ENCODE measurements around the gene HDDC3.
A peak's percentile ranks its signal among the peaks of the same experiment; 100 is the strongest.
"Not testable (repeated sequence)": the region's sequence is repeated elsewhere in the genome, so short reads cannot be mapped to it uniquely, and the experiment has no call there.

HDDC3 gene

DNA sequence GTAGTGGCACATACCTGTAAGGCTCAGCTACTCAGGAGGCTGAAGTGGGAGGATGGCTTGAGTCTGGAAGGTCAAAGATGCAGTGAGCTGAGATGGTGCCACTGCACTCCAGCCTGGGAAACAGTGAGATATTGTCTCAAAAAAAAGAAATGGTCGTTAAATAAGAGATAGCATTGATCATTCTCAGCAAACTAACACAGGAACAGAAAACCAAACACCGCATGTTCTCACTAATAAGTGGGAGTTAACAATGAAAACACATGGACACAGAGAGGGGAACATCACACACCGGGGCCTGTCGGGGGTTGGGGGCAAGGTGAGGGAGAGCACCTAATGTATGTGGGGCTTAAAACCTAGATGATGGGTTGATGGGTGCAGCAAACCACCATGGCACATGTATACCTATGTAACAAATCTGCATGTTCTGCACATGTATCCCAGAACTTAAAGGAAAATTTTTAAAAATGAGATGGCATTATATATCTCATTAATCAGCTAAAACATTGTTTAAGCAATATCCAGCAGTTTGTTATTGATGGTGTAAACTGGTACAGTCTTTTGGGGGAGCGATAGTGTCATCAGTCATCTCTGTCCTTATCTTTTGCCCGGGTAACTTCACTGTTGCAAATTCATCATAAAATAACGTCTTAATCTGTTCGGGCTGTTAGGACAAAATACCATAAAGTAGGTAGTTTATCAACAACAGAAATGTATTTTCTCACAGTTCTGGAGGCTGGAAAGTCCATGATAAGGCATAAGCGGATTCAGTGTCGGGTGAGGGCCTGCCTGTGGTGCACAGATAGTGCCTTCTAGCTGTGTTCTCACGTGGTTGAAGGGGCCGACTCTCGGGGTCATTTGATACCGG is 30.9 kb downstream of the HDDC3 start:
- peak overlapping the region; percentile 85 for H3K4me3 Mint-ChIP-seq
- no peaks in the 10 kb centered on the region for H3K9me3 Mint-ChIP-seq
- DNase-seq (no peak), ATAC-seq (no peak)
- H3K36me3 Mint-ChIP-seq (ENCODE audit: low read depth) = peaks cover 15% of the 10 kb centered on the region
- H3K4me1 Mint-ChIP-seq = peaks cover 31% of the 10 kb centered on the region
- H3K27me3 Mint-ChIP-seq = no peaks in the 10 kb centered on the region
- peak overlapping the region; percentile 91 for H3K27ac Mint-ChIP-seq

DNA sequence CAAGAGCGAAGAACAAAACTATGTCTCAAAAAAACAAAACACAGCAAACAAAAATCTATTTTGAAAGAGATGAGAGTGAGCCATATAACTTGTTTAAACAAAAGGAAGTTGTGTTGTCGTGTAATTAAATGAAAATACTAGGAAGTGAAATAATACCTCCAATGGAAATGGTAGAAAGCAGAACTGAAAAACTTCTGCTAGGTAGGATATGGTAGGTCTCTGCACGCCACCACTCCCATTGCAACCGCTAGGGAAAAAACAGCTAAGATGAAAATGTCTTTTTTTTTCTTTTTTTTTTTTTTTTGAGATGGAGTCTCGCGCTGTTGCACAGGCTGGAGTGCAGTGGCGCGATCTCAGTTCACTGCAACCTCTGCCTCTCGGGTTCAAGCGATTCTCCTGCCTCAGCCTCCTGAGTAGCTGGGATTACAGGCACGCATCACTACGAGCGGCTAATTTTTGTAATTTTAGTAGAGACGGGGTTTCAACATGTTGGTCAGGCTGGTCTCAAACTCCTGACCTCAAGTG is 35.2 kb downstream of the HDDC3 start:
- not testable (repeated sequence) for H3K9me3 Mint-ChIP-seq; H3K4me3 Mint-ChIP-seq; H3K36me3 Mint-ChIP-seq (ENCODE audit: low read depth); DNase-seq; ATAC-seq; H3K27ac Mint-ChIP-seq; H3K27me3 Mint-ChIP-seq
- H3K4me1 Mint-ChIP-seq = peaks cover 17% of the 10 kb centered on the region

DNA sequence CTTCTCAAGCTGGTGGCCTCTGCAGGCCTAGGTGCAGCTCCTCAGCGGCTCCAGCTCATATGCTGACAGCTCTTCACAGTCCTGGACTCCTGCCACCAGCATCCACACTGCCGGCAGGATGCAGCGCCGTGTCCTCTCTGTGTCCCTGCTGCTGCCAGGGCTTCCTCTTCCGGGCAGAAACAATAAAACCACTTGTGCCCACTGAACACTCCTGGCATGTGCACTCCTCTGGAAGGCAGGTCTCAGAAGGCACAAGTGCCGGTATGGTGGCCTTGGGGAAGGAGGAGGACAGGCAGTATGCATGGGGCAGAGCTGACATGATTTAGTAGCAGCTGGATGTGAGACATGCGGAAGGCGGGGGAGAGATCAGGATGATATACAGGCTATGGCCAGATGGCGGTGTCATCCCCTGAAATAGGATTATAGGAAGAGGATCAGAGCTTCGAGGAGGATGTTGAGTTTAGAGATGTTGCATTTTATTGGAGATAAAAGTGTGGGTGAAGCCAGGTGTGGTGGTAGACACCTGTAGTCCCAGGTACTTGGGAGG is 36.7 kb downstream of the HDDC3 start:
- Mint-ChIP-seq H3K27me3 (no peaks in the 10 kb centered on the region), H3K27ac (no peak overlapping the region), H3K4me3 (no peak overlapping the region), H3K36me3 (ENCODE audit: low read depth) (peaks cover 4% of the 10 kb centered on the region), H3K4me1 (peaks cover 5% of the 10 kb centered on the region), H3K9me3 (no peaks in the 10 kb centered on the region)
- ATAC-seq (no peak), DNase-seq (no peak)

DNA sequence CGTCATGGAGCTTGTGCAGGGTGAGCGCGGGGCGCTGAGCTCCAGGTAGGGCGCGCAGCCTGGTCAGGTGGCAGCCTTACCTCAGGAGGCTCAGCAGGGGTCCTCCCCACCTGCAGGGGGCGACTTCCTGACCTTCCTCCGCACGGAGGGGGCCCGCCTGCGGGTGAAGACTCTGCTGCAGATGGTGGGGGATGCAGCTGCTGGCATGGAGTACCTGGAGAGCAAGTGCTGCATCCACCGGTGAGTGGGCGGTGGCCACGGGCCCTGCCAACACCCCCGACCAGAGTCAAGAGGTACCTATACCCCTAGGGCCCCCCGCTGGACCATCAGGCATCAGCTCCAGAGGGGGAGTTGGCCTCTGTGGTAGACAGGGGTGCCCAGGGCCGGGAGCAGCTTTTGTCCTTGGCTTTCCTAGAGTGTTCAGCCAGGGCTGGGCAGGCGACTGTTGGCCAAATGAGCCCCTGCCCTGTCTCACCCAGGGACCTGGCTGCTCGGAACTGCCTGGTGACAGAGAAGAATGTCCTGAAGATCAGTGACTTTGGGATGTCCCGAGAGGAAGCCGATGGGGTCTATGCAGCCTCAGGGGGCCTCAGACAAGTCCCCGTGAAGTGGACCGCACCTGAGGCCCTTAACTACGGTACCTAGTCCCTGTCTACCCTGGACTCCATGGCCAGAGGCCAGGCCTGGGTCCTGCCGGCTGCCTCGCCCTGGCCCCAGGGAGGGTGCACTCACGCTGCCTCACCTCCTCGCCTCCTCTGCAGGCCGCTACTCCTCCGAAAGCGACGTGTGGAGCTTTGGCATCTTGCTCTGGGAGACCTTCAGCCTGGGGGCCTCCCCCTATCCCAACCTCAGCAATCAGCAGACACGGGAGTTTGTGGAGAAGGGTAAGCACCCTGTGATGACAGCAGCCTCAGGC is 38.9 kb downstream of the HDDC3 start:
- Mint-ChIP-seq H3K36me3 (ENCODE audit: low read depth) (peaks cover 4% of the 10 kb centered on the region), H3K27me3 (no peaks in the 10 kb centered on the region), H3K9me3 (no peaks in the 10 kb centered on the region), H3K27ac (no peak overlapping the region), H3K4me1 (no peaks in the 10 kb centered on the region), H3K4me3 (no peak overlapping the region)
- DNase-seq (peak; percentile 46), ATAC-seq (peak; percentile 73)

DNA sequence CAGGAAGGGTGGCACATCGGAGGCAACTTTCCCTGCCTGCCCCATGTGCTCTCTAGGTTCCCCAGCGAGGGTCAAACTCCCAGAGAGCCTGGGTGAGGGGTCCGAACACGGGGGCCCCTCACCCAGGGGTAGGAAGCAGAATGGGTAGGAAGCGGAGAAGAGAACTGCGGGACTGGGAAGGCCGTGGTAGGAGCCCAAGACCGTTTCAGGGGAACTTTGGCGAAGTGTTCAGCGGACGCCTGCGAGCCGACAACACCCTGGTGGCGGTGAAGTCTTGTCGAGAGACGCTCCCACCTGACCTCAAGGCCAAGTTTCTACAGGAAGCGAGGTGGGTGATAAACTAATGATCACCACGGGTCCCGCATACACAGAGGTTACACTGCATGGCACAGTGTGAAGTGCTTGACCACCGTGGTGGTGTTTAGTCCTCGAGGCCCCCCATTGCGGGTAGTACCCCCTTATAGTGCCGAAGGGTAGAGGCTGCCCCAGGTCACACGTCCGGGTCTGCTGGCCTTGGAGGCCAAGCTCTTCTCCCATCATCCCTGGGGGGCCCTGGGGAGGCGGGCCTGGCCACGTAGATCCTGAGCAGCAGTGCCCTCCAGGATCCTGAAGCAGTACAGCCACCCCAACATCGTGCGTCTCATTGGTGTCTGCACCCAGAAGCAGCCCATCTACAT is 39.7 kb downstream of the HDDC3 start:
- Mint-ChIP-seq H3K9me3 (no peaks in the 10 kb centered on the region), H3K27me3 (peaks cover 1% of the 10 kb centered on the region), H3K36me3 (ENCODE audit: low read depth) (peaks cover 4% of the 10 kb centered on the region), H3K27ac (no peak overlapping the region), H3K4me3 (no peak overlapping the region), H3K4me1 (no peaks in the 10 kb centered on the region)
- DNase-seq = no peak
- no peak for ATAC-seq

DNA sequence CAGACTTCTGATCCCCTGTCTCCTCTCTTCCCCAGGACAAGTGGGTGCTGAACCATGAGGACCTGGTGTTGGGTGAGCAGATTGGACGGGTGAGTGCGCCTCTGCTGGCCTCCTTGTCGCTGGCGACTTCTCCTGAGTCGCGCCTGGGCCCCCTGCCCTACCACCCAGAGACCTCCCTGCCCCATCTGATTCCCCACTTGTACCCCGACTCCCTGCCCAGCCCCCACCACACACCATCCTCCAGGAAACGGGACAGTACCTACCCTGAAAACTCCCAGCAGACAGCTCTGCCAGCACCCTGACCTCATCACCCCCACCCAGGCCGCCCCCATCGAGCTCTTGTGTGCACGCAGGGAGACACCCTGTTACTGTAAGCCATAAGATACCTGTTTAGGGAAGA is 40.3 kb downstream of the HDDC3 start:
- Mint-ChIP-seq H3K9me3 (no peaks in the 10 kb centered on the region), H3K4me1 (no peaks in the 10 kb centered on the region), H3K4me3 (no peak overlapping the region), H3K27ac (no peak overlapping the region), H3K27me3 (peaks cover 1% of the 10 kb centered on the region), H3K36me3 (ENCODE audit: low read depth) (peaks cover 4% of the 10 kb centered on the region)
- ATAC-seq = no peak
- DNase-seq = no peak

DNA sequence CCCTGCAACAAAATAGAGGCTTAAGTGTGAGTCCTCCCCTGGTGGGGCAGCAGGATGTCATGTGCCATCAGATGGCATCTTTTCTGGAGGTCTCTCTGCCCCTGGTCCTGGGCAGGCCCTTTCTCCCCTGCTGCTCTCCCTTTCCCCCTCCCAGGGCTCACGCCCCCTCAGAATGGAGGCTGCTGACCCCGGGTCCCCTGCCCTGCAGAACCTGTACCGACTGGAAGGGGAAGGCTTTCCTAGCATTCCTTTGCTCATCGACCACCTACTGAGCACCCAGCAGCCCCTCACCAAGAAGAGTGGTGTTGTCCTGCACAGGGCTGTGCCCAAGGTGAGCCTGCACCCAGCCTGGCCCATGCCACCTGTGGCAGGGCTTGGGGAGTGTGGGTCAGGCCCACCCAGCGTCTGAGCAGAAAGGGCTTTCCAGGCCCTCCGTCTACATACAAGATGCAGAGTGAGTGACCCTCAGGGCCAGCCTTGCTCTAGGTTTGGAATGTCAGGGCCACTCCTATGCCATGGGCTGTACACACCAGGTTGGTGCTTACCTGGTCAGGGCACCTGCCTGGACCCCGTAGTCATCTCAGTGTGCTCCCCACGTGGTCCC is 40.9 kb downstream of the HDDC3 start:
- Mint-ChIP-seq H3K27me3 (peaks cover 1% of the 10 kb centered on the region), H3K4me1 (no peaks in the 10 kb centered on the region), H3K4me3 (no peak overlapping the region), H3K36me3 (ENCODE audit: low read depth) (peaks cover 4% of the 10 kb centered on the region), H3K9me3 (no peaks in the 10 kb centered on the region), H3K27ac (no peak overlapping the region)
- DNase-seq (no peak), ATAC-seq (no peak)

DNA sequence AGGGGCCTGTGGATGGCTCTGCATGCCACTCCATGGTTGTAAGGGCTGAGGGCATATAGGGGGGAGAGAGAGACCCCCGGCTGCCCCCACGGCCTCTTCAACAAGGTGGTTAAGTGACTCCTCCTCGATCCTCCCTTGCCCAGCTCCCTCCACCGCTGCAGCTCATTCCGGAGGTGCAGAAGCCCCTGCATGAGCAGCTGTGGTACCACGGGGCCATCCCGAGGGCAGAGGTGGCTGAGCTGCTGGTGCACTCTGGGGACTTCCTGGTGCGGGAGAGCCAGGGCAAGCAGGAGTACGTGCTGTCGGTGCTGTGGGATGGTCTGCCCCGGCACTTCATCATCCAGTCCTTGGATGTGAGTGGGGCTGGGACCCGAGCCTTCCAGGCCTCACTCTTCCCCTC is 41.5 kb downstream of the HDDC3 start:
- Mint-ChIP-seq H3K36me3 (ENCODE audit: low read depth) (peaks cover 4% of the 10 kb centered on the region), H3K4me3 (no peak overlapping the region), H3K4me1 (peaks cover 5% of the 10 kb centered on the region), H3K27me3 (peaks cover 1% of the 10 kb centered on the region), H3K9me3 (no peaks in the 10 kb centered on the region), H3K27ac (no peak overlapping the region)
- DNase-seq (no peak), ATAC-seq (no peak)

DNA sequence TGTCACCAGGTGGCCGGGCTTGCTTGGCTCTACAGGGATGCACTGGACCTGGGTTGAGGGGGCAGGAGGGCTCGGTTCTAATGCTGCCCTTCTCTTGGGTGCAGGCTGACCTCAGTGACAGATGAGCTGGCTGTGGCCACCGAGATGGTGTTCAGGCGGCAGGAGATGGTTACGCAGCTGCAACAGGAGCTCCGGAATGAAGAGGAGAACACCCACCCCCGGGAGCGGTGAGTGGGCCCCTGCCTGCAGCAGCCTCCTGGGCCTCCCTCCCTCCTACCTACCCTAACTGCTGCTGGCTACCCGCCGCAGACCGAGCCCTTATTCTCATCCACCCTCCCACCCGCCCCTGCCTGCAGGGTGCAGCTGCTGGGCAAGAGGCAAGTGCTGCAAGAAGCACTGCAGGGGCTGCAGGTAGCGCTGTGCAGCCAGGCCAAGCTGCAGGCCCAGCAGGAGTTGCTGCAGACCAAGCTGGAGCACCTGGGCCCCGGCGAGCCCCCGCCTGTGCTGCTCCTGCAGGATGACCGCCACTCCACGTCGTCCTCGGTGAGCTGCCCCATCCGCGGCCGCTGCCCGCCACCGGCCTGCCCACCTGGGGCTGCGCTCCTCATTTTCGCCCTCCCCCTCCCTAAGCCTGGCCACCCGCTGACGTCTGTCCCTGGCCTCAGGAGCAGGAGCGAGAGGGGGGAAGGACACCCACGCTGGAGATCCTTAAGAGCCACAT is 42.5 kb downstream of the HDDC3 start:
- DNase-seq (no peak), ATAC-seq (no peak)
- no peak overlapping the region for H3K4me3 Mint-ChIP-seq
- H3K27me3 Mint-ChIP-seq = peaks cover 3% of the 10 kb centered on the region
- no peak overlapping the region for H3K27ac Mint-ChIP-seq
- H3K9me3 Mint-ChIP-seq = no peaks in the 10 kb centered on the region
- H3K36me3 Mint-ChIP-seq (ENCODE audit: low read depth) = peaks cover 2% of the 10 kb centered on the region
- peaks cover 13% of the 10 kb centered on the region for H3K4me1 Mint-ChIP-seq

DNA sequence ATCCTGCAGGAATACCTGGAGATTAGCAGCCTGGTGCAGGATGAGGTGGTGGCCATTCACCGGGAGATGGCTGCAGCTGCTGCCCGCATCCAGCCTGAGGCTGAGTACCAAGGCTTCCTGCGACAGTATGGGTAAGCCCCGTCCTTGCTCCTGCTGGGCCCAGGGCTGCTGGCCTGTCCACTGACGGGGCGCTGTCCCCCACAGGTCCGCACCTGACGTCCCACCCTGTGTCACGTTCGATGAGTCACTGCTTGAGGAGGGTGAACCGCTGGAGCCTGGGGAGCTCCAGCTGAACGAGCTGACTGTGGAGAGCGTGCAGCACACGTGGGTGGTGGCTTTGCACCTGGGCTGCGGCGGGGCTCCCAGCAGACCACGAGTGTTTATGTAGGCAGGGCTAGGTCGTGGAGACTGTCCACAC is 43.0 kb downstream of the HDDC3 start:
- Mint-ChIP-seq H3K4me3 (no peak overlapping the region), H3K36me3 (ENCODE audit: low read depth) (peaks cover 2% of the 10 kb centered on the region), H3K27ac (no peak overlapping the region), H3K4me1 (peaks cover 14% of the 10 kb centered on the region), H3K9me3 (no peaks in the 10 kb centered on the region), H3K27me3 (peaks cover 4% of the 10 kb centered on the region)
- no peak for ATAC-seq
- no peak for DNase-seq

DNA sequence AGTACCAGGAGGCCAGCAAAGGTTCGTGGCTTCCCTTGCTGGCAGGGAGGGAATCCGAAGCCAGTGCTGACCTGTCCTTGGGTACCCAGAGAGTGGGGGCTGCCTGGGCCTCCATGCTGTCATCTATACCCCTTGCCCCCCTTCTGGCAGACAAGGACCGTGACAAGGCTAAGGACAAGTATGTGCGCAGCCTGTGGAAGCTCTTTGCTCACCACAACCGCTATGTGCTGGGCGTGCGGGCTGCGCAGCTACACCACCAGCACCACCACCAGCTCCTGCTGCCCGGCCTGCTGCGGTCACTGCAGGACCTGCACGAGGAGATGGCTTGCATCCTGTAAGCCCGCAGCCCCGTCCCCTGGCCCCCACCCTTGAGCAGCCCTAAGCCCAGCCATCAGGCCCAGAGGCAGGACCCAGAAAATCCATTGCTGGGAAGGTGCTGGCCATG is 45.3 kb downstream of the HDDC3 start:
- Mint-ChIP-seq H3K27me3 (peaks cover 4% of the 10 kb centered on the region), H3K9me3 (no peaks in the 10 kb centered on the region)
- no peak for ATAC-seq

DNA sequence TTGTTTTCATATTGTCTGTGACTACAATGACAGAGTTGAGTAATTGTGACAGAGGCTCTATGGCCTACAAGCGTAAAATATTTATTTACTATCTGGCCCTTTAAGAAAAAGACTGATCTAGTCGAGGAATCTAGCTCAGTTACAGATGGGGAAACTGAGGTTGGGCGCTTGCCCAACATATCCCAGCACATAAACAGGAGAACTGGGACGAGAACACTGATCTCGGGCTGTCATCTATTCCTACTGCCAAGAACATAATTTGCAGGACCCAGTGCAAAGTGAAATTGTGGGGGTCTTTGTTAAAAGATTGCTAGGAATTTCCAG is 46.1 kb downstream of the HDDC3 start:
- Mint-ChIP-seq H3K27me3 (peaks cover 4% of the 10 kb centered on the region), H3K4me3 (no peak overlapping the region), H3K36me3 (ENCODE audit: low read depth) (no peaks in the 10 kb centered on the region), H3K4me1 (peaks cover 19% of the 10 kb centered on the region), H3K27ac (no peak overlapping the region), H3K9me3 (no peaks in the 10 kb centered on the region)
- no peak for DNase-seq
- ATAC-seq = no peak

More for the DNA sequence above, 45.3 kb downstream of the HDDC3 start:
- Mint-ChIP-seq H3K4me1 (peaks cover 19% of the 10 kb centered on the region), H3K36me3 (ENCODE audit: low read depth) (no peaks in the 10 kb centered on the region), H3K4me3 (no peak overlapping the region), H3K27ac (no peak overlapping the region)
- DNase-seq = no peak

DNA sequence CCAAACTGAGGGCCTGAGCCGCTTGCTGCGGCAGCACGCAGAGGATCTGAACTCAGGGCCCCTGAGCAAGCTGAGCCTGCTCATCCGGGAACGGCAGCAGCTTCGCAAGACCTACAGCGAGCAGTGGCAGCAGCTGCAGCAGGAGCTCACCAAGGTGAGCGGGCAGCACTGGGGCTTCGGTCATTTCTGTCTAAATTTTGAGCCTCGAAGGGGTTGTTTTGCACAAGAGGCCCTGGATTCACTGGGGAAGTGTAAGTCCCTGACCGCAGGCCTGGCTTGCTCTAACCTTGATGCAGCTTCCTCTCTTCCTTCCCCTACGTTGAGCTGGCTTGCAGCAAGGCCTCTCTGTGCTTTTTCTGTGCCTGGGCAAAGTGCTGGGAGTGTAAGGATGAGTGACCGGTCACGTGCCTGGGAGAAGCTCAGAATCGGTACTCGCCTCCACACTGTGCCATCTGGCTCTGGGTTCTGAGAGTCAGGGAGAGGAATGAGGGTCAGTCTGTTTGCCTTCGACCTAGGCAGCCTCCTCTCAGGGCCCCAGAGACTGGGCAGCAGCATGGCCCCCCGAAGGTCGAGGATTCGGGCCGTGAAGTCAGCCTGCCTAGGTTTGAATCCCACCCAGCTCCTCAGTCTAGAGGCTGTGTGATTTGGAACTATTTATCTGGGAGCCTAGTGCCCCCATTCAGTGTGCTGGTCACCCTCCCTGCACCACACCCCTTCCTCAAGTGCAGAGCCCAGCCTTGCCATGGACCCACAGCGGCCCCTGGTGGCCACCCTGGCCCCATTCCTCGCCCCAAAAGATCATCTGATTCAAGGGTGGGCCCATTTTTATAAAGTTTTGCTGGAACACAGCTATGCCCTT is 46.7 kb downstream of the HDDC3 start:
- Mint-ChIP-seq H3K4me1 (peaks cover 19% of the 10 kb centered on the region), H3K36me3 (ENCODE audit: low read depth) (no peaks in the 10 kb centered on the region), H3K4me3 (no peak overlapping the region), H3K9me3 (no peaks in the 10 kb centered on the region), H3K27ac (peak overlapping the region; percentile 39), H3K27me3 (peaks cover 4% of the 10 kb centered on the region)
- DNase-seq = peak; percentile 90
- peak; percentile 53 for ATAC-seq

Data from activated naive CD8-positive, alpha-beta T cell treated with anti-CD3 and anti-CD28 coated beads, Interleukin-2, amount 50 U/mL, for 24 hours (primary cell).